HEK293T (cell line): ENCODE results near the gene PRRC1.

Source experiments
- ARNT ChIP-seq: fragments of 450-650 bp; IDR thresholded peaks from 2 replicates; pipeline ENCODE4 v1.6.1; 2017; ENCODE audit warnings: mild to moderate bottlenecking
- ELF4 ChIP-seq: fragments of 450-650 bp; IDR thresholded peaks from 2 replicates; pipeline ENCODE4 v1.6.1; 2017; ENCODE audit warnings: antibody characterized with exemption
- FOXA1 ChIP-seq: fragments of 450-650 bp; IDR thresholded peaks from 2 replicates; pipeline ENCODE4 v1.6.1; 2016; ENCODE audit warnings: mild to moderate bottlenecking
- FOXK2 ChIP-seq: fragments of 450-650 bp; IDR thresholded peaks from 2 replicates; pipeline ENCODE4 v1.6.1; 2016; ENCODE audit warnings: mild to moderate bottlenecking
- NFRKB ChIP-seq: fragments of 450-650 bp; IDR thresholded peaks from 2 replicates; pipeline ENCODE4 v1.6.1; 2016; ENCODE audit warnings: mild to moderate bottlenecking, moderate library complexity
- SP1 ChIP-seq: fragments of 450-650 bp; IDR thresholded peaks from 2 replicates; pipeline ENCODE4 v1.6.1; 2017

DNA sequence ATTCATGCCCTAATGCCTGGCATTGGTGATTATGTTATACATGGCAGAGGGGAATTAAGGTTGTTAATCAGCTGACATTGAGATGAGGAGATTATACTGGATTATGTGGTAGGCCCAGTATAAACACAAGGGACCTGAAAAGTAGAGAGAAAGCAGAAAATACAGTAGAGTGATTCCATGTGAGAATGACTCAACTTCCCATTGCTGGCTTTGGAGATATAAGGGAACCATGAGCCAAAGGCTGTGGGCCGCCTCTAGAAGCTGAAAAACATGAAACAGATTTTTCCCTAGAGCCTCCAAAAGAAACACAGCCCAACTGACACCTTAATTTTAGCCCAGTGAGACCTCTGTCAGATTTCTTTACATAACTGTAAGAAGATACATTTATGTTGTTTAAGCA, 66.4 kb downstream of the PRRC1 start:
- no peak for TF ChIP-seq SP1
- no peak for TF ChIP-seq FOXA1
- TF ChIP-seq NFRKB: no peak
- TF ChIP-seq ARNT: no peak
- no peak for TF ChIP-seq ELF4
- no peak for TF ChIP-seq FOXK2
